GM21360 (cell line): ENCODE data around the gene CDS2.
A peak's percentile ranks its signal among the peaks of the same experiment; 100 is the strongest.
"Not testable (repeated sequence)": the region's sequence is repeated elsewhere in the genome, so short reads cannot be mapped to it uniquely, and the experiment has no call there.

Experiments used
- ATAC-seq: cut with Tn5 transposase; IDR thresholded peaks from one replicate; pipeline ENCODE4 v1.9.1; 2021; ENCODE audit warnings: mild to moderate bottlenecking, moderate library complexity; ENCODE audit not compliant: unreplicated experiment

The CDS2 gene

GRCh38 chr20:5126512-5127203 is at the start of gene CDS2:
TSS of gene CDS2 (plus strand) at chr20:5127008. CDS start at chr20:5127093, 85 bp downstream.
- ATAC-seq, result peak; percentile 87

GRCh38 chr20:5077761-5078387 is 48.9 kb upstream of the CDS2 start:
- no peak for ATAC-seq

GRCh38 chr20:5078399-5078958 is 48.3 kb upstream of the CDS2 start:
- ATAC-seq, result peak; percentile 89

- peak; percentile 35 for ATAC-seq
Measured at GRCh38 chr20:5080384-5080877, 46.4 kb upstream of the CDS2 start.

GRCh38 chr20:5085380-5085779 is 41.4 kb upstream of the CDS2 start:
- ATAC-seq, result no peak

- ATAC-seq, result no peak
Measured at GRCh38 chr20:5088688-5089087, 38.1 kb upstream of the CDS2 start.

GRCh38 chr20:5090191-5090590 is 36.6 kb upstream of the CDS2 start:
- peak; percentile 59 for ATAC-seq

GRCh38 chr20:5091902-5092301 is 34.9 kb upstream of the CDS2 start:
- ATAC-seq, result no peak

GRCh38 chr20:5092765-5093339 is 34.0 kb upstream of the CDS2 start:
- ATAC-seq, result no peak

- no peak for ATAC-seq
Measured at GRCh38 chr20:5095454-5095853, 31.4 kb upstream of the CDS2 start.

GRCh38 chr20:5095931-5096330 is 30.9 kb upstream of the CDS2 start:
- no peak for ATAC-seq

- no peak for ATAC-seq
Measured at GRCh38 chr20:5096463-5096862, 30.3 kb upstream of the CDS2 start.

GRCh38 chr20:5099009-5099408 is 27.8 kb upstream of the CDS2 start:
- not testable (repeated sequence) for ATAC-seq

GRCh38 chr20:5099909-5100308 is 26.9 kb upstream of the CDS2 start:
- ATAC-seq, result not testable (repeated sequence)

- ATAC-seq, result no peak
Measured at GRCh38 chr20:5100684-5101347, 26.0 kb upstream of the CDS2 start.

- no peak for ATAC-seq
Measured at GRCh38 chr20:5104479-5104878, 22.3 kb upstream of the CDS2 start.

GRCh38 chr20:5109276-5109675 is 17.5 kb upstream of the CDS2 start:
- ATAC-seq, result no peak

GRCh38 chr20:5113615-5113986 is 13.2 kb upstream of the CDS2 start:
- no peak for ATAC-seq

GRCh38 chr20:5114403-5114802 is 12.4 kb upstream of the CDS2 start:
- no peak for ATAC-seq

- ATAC-seq, result no peak
Measured at GRCh38 chr20:5116875-5117274, 9.9 kb upstream of the CDS2 start.
